ENCODE results near the gene CAMK2N1. TPM values are rescaled to one million over a fixed set of nuclear protein-coding genes. Genes with fewer than 3 reads are reported as not detected.

CAMK2N1 gene
- total RNA-seq, 2 donors from 2014 or later: 7.3 to 15.9 TPM

- DNase-seq (ENCODE audit: low spot score) (no peak), ATAC-seq (ENCODE audit: insufficient number of reproducible peaks, low FRiP score, low read depth) (no peak)
- no peak for TF ChIP-seq CTCF (IDR thresholded peaks at IDR 0.05)
- H3K4me1 ChIP-seq (ENCODE audit: control insufficient read depth in 1 of 2, low read depth in 2 of 2): no peaks in the 10 kb centered on the region
- H3K9me3 ChIP-seq: no peaks in the 10 kb centered on the region
- no peak overlapping the region for H3K27ac ChIP-seq
- peaks cover 4% of the 10 kb centered on the region for H3K27me3 ChIP-seq (replicated peaks; ENCODE audit: insufficient read depth)
- no peaks in the 10 kb centered on the region for H3K36me3 ChIP-seq
- no peak overlapping the region for H3K4me3 ChIP-seq
These were observed 9.6 kb downstream of the CAMK2N1 start for GRCh38 chr1:20476265-20477038.

- Histone ChIP-seq H3K9me3 (no peaks in the 10 kb centered on the region), H3K27me3 (replicated peaks; ENCODE audit: insufficient read depth) (peaks cover 4% of the 10 kb centered on the region), H3K36me3 (no peaks in the 10 kb centered on the region), H3K4me3 (no peak overlapping the region), H3K27ac (no peak overlapping the region), H3K4me1 (ENCODE audit: control insufficient read depth in 1 of 2, low read depth in 2 of 2) (no peaks in the 10 kb centered on the region)
- ATAC-seq (ENCODE audit: insufficient number of reproducible peaks, low FRiP score, low read depth) (no peak), DNase-seq (ENCODE audit: low spot score) (no peak)
- no peak for TF ChIP-seq CTCF (IDR thresholded peaks at IDR 0.05)
These were observed 11.0 kb downstream of the CAMK2N1 start for GRCh38 chr1:20474996-20475395.

GRCh38 chr1:20474333-20474975 lies 11.6 kb downstream of the CAMK2N1 start:
- Histone ChIP-seq H3K4me1 (ENCODE audit: control insufficient read depth in 1 of 2, low read depth in 2 of 2) (no peaks in the 10 kb centered on the region), H3K27me3 (replicated peaks; ENCODE audit: insufficient read depth) (peaks cover 4% of the 10 kb centered on the region)
- ATAC-seq (ENCODE audit: insufficient number of reproducible peaks, low FRiP score, low read depth): no peak

GRCh38 chr1:20473894-20474293 lies 12.1 kb downstream of the CAMK2N1 start:
- Histone ChIP-seq H3K4me1 (ENCODE audit: control insufficient read depth in 1 of 2, low read depth in 2 of 2) (no peaks in the 10 kb centered on the region), H3K36me3 (no peaks in the 10 kb centered on the region), H3K4me3 (no peak overlapping the region), H3K27me3 (replicated peaks; ENCODE audit: insufficient read depth) (peaks cover 4% of the 10 kb centered on the region), H3K27ac (no peak overlapping the region), H3K9me3 (no peaks in the 10 kb centered on the region)
- no peak for ATAC-seq (ENCODE audit: insufficient number of reproducible peaks, low FRiP score, low read depth)
- no peak for TF ChIP-seq CTCF (IDR thresholded peaks at IDR 0.05)
- DNase-seq (ENCODE audit: low spot score): no peak

More at GRCh38 chr1:20474333-20474975, 11.6 kb downstream of the CAMK2N1 start:
- H3K36me3 ChIP-seq: no peaks in the 10 kb centered on the region
- TF ChIP-seq CTCF (IDR thresholded peaks at IDR 0.05): no peak
- no peak for DNase-seq (ENCODE audit: low spot score)
- no peak overlapping the region for H3K4me3 ChIP-seq
- H3K27ac ChIP-seq: no peak overlapping the region
- H3K9me3 ChIP-seq: no peaks in the 10 kb centered on the region

GRCh38 chr1:20472860-20473711 lies 12.9 kb downstream of the CAMK2N1 start:
- Histone ChIP-seq H3K27me3 (replicated peaks; ENCODE audit: insufficient read depth) (peaks cover 4% of the 10 kb centered on the region), H3K4me1 (ENCODE audit: control insufficient read depth in 1 of 2, low read depth in 2 of 2) (no peaks in the 10 kb centered on the region), H3K27ac (no peak overlapping the region), H3K9me3 (no peaks in the 10 kb centered on the region), H3K36me3 (no peaks in the 10 kb centered on the region), H3K4me3 (no peak overlapping the region)
- no peak for TF ChIP-seq CTCF (IDR thresholded peaks at IDR 0.05)
- ATAC-seq (ENCODE audit: insufficient number of reproducible peaks, low FRiP score, low read depth): no peak
- DNase-seq (ENCODE audit: low spot score): no peak
